ENCODE measurements around the gene SRRM2. TPM values are rescaled to one million over a fixed set of nuclear protein-coding genes. Genes with fewer than 3 reads are reported as not detected.

SRRM2 gene
- total RNA-seq, 2 donors from 2014 or later = 377 to 539 TPM

GRCh38 chr16:2791174-2791573, 38.7 kb downstream of the SRRM2 start:
- DNase-seq = no peak
- Histone ChIP-seq H3K36me3 (no peaks in the 10 kb centered on the region), H3K27ac (no peak overlapping the region), H3K9me3 (no peaks in the 10 kb centered on the region), H3K27me3 (peaks cover 2% of the 10 kb centered on the region), H3K4me1 (peaks cover 5% of the 10 kb centered on the region), H3K4me3 (no peak overlapping the region), H3K9ac (ENCODE audit: low read depth in 2 of 2, low read length in 2 of 2) (no peak overlapping the region)
- intact Hi-C loops (cut with DNase I) = no loop called here
- no peak for TF ChIP-seq CTCF (IDR thresholded peaks at IDR 0.05)

GRCh38 chr16:2792940-2793339, 40.5 kb downstream of the SRRM2 start:
- Histone ChIP-seq H3K27ac (no peak overlapping the region), H3K9ac (ENCODE audit: low read depth in 2 of 2, low read length in 2 of 2) (no peak overlapping the region), H3K36me3 (no peaks in the 10 kb centered on the region), H3K27me3 (no peaks in the 10 kb centered on the region), H3K4me1 (peaks cover 5% of the 10 kb centered on the region), H3K9me3 (no peaks in the 10 kb centered on the region), H3K4me3 (no peak overlapping the region)
- no peak for TF ChIP-seq CTCF (IDR thresholded peaks at IDR 0.05)
- intact Hi-C loops (cut with DNase I) = no loop called here
- DNase-seq = no peak

- TF ChIP-seq CTCF (IDR thresholded peaks at IDR 0.05) = no peak
- H3K27ac ChIP-seq = peak overlapping the region; percentile 67
- DNase-seq = peak; percentile 73
- no peaks in the 10 kb centered on the region for H3K9me3 ChIP-seq
- H3K9ac ChIP-seq (ENCODE audit: low read depth in 2 of 2, low read length in 2 of 2) = peak overlapping the region in 1 of 2 donors; percentile 74
- peaks cover 5% of the 10 kb centered on the region for H3K4me1 ChIP-seq
- H3K27me3 ChIP-seq = no peaks in the 10 kb centered on the region
- H3K36me3 ChIP-seq = no peaks in the 10 kb centered on the region
- intact Hi-C loops (cut with DNase I) = no loop called here
- H3K4me3 ChIP-seq = no peak overlapping the region
Observed at GRCh38 chr16:2795395-2796143, 43.1 kb downstream of the SRRM2 start.

GRCh38 chr16:2798723-2799204, 46.3 kb downstream of the SRRM2 start:
- Histone ChIP-seq H3K36me3 (no peaks in the 10 kb centered on the region), H3K4me1 (peaks cover 5% of the 10 kb centered on the region), H3K27me3 (no peaks in the 10 kb centered on the region), H3K9me3 (no peaks in the 10 kb centered on the region), H3K4me3 (no peak overlapping the region), H3K9ac (ENCODE audit: low read depth in 2 of 2, low read length in 2 of 2) (peak overlapping the region in 1 of 2 donors; percentile 77), H3K27ac (no peak overlapping the region)
- intact Hi-C loops (cut with DNase I) = no loop called here
- no peak for TF ChIP-seq CTCF (IDR thresholded peaks at IDR 0.05)
- DNase-seq = no peak

GRCh38 chr16:2799205-2799858, 46.9 kb downstream of the SRRM2 start:
- Histone ChIP-seq H3K9me3 (no peaks in the 10 kb centered on the region), H3K27ac (peak overlapping the region; percentile 73), H3K4me3 (no peak overlapping the region), H3K36me3 (no peaks in the 10 kb centered on the region), H3K4me1 (peaks cover 5% of the 10 kb centered on the region), H3K9ac (ENCODE audit: low read depth in 2 of 2, low read length in 2 of 2) (peak overlapping the region in 1 of 2 donors; percentile 77), H3K27me3 (no peaks in the 10 kb centered on the region)
- TF ChIP-seq CTCF (IDR thresholded peaks at IDR 0.05) = no peak
- intact Hi-C loops (cut with DNase I) = no loop called here
- DNase-seq = no peak
